ENCODE results near the gene GTPBP3. TPM values are rescaled to one million over a fixed set of nuclear protein-coding genes. Genes with fewer than 3 reads are reported as not detected.
"Not testable (repeated sequence)": the region's sequence is repeated elsewhere in the genome, so short reads cannot be mapped to it uniquely, and the experiment has no call there.

The GTPBP3 gene, protein sequence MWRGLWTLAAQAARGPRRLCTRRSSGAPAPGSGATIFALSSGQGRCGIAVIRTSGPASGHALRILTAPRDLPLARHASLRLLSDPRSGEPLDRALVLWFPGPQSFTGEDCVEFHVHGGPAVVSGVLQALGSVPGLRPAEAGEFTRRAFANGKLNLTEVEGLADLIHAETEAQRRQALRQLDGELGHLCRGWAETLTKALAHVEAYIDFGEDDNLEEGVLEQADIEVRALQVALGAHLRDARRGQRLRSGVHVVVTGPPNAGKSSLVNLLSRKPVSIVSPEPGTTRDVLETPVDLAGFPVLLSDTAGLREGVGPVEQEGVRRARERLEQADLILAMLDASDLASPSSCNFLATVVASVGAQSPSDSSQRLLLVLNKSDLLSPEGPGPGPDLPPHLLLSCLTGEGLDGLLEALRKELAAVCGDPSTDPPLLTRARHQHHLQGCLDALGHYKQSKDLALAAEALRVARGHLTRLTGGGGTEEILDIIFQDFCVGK
- total RNA-seq, result 100 to 1,000 TPM in 2 of 3 donors, 10 to 100 TPM in 1; 96.4 to 122 (median 106) TPM

DNA sequence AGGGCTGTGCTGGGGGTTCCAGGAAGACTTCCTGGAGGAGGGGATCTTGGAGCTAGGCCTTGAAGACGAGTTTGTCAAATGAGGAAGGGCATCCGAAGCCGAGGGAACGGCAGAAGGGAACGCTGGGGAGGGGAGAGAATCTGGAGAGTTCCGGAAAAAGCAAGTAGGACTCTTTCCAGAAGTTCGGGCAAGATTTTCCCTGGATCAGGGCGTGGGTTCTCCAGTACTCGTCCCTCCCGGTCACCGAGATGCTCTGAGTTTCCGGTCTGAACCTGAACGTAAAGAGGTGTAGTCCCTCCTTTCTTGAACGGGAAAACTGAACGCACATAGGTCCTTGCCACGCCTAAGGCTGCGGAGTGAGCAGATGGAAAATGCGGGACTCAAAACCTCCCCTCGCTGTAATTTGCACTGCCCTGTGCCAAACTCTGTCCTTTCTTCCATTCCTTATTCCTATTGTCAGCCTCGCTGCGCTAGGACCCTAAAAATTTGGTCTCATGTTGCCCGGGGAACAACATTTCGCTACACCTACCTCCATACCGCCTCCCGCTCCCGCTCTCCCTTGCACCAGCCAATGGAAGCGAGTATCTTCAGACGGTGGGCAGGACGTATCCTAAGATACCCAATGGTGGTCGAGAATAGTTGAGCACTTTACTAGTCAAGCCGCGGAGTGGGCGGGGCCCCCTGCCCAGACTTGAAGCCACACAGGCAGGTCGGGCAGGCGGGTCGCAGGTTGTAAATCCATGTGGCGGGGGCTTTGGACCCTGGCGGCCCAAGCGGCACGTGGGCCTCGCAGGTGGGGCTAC, at the start of gene GTPBP3:
Gene GTPBP3 (plus strand): TSS at position 682 of the 803 bp plus-strand sequence. CDS start 59 bp downstream, at position 741.
- no peaks in the 10 kb centered on the region for H3K36me3 Mint-ChIP-seq (ENCODE audit: insufficient read depth)
- no peaks in the 10 kb centered on the region for H3K27me3 Mint-ChIP-seq (ENCODE audit: low read depth)
- H3K9me3 Mint-ChIP-seq, result no peaks in the 10 kb centered on the region
- ATAC-seq (peak; percentile 87 to 88), DNase-seq (peak; percentile 95)
- peak within 1 kb of the TSS; percentile 85 for H3K4me3 Mint-ChIP-seq
- peaks cover 34% of the 10 kb centered on the region for H3K4me1 Mint-ChIP-seq (ENCODE audit: low read depth)

DNA sequence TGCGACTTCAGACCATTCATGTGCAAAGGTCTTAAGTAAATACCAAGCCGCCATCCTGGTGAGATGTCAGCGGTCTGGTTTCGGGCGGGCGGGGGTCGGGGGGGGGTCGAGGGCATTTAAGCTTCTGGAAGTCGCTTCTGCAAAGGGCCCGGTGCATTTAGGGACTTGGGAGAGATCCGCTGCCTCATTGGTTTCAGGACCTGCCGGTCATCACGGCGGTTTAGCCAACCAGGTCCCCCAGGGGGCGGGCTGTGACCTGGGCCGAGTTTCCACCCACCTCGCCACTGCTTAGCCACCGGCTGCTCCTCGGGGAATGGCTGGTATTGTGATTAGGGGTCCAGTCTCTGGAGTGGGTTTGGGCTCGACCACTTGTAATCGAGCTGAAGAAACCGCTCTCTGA, 47.9 kb upstream of the GTPBP3 start:
- Mint-ChIP-seq H3K36me3 (ENCODE audit: insufficient read depth) (no peaks in the 10 kb centered on the region), H3K4me1 (ENCODE audit: low read depth) (peaks cover 7% of the 10 kb centered on the region), H3K27me3 (ENCODE audit: low read depth) (peaks cover 13% of the 10 kb centered on the region), H3K9me3 (no peaks in the 10 kb centered on the region), H3K4me3 (no peak overlapping the region)
- no peak for ATAC-seq
- no peak for DNase-seq

DNA sequence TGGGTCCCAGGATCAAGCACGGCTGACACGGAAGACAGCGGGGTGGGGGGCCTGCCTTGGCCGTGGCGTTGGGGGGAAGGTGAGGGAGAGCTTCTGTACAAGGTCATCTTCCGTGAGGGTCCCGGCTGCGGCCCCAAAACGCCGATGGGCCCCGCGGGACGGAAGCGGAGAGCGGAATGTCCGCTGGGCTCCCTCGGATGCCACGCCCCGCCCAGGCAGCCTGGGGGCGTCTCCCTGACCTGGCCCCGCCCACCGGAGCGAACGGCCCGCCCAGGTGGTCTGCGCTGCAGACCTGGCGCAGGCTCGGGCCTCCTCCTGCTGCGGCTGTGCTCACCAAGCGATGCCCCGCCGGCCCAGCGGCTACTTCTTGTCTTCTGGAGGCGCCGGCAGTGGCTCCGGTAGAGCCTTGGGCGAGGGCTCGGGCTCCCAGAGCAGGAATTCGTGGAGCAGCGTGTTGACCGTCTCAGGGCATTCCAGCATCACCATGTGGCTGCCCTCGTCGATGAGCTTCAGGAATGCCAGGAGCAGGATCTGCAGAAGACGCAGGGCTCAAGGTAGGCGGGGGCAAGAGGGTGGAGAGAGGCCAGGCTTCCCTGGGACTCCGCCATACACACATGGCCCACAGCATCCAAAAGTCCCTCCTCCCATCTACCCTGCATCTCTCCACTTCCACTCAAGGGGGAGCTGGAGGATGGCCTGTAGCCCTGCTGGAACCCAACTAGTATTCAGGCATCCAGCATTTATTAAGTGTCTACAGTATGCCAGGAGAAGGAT, 44.9 kb upstream of the GTPBP3 start:
- Mint-ChIP-seq H3K4me3 (peak overlapping the region; percentile 85), H3K9me3 (no peaks in the 10 kb centered on the region), H3K27me3 (ENCODE audit: low read depth) (peaks cover 10% of the 10 kb centered on the region), H3K4me1 (ENCODE audit: low read depth) (peaks cover 7% of the 10 kb centered on the region), H3K36me3 (ENCODE audit: insufficient read depth) (no peaks in the 10 kb centered on the region)
- DNase-seq (peak; percentile 75), ATAC-seq (peak; percentile 96 to 98)

DNA sequence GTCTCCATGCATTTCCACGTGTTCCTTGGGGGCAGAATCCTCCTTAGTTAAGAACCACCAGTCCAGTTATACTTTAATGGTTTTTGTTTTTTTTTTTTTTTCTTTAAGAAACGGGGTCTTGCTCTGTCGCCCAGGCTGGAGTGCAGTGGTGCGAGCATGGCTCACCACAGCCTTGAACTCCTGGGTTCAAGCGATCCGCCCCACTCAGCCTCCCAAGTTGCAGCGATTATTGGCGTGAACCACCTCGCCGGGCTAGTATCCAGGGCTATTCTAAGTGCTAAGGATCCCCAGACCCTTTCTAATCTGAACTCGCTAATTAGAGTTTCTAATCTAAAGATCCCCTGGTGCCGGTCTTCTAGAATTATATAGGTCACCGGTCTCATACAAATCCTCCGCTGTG, 43.7 kb upstream of the GTPBP3 start:
- no peak overlapping the region for H3K4me3 Mint-ChIP-seq
- no peaks in the 10 kb centered on the region for H3K9me3 Mint-ChIP-seq
- peaks cover 5% of the 10 kb centered on the region for H3K27me3 Mint-ChIP-seq (ENCODE audit: low read depth)
- no peaks in the 10 kb centered on the region for H3K36me3 Mint-ChIP-seq (ENCODE audit: insufficient read depth)
- no peak for ATAC-seq
- peaks cover 7% of the 10 kb centered on the region for H3K4me1 Mint-ChIP-seq (ENCODE audit: low read depth)
- no peak for DNase-seq

DNA sequence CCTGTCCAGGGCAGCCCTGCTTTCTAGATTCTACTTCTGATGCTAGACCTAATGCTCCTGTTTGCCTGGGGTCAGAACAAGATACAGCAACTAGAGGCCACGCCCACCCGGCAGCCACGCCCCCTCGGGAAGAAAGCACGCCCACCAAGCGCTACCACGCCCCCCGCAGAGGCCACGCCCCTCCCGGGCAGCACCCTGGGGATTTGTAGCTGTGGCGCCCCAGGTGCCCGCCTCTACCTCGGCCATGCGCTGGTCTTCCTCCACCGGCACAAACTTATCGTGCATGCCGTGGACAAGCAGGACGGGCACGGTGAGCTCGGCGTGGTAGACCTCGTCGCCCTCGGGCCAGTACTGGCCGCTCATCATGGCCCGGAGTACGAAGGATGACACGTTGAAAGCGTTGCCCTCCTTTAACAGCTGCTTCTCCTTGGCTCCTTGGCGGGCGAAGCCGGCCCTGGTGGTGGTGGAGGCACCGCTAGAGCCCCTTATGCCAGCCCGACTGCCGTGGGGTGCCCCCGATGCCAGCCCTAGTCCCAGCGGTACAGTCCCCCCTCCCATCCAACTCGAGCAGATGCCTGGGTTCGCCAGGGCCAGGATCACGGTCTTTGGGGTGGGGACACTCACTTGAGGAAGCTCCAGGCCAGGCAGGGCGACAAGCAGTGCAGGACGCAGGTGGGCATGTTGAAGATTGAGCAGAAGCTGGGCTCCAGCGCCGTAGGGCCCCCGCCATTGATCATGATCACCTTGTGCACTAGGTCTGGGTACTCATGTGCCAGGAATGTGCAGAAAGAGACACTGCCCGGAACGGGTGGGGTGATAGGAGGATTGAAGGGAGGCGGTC, 43.1 kb upstream of the GTPBP3 start:
- H3K27me3 Mint-ChIP-seq (ENCODE audit: low read depth), result peaks cover 2% of the 10 kb centered on the region
- H3K36me3 Mint-ChIP-seq (ENCODE audit: insufficient read depth), result no peaks in the 10 kb centered on the region

DNA sequence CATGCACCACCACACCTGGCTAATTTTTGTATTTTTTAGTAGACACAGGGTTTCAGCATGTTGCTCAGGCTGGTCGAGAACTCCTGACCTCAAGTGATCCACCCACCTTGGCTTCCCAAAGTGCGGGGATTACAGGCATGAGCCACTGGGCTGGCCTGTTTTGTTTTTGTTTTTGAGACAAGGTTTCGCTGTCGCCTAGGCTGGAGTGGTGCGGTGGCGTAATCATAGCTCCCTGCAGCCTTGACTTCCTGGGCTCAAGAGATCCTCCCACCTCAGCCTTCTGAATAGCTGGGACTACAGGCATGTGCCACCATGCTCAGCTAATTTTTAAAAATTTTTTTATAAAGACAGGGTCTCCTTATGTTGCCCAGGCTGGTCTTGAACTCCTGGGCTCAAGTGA, 41.8 kb upstream of the GTPBP3 start:
- ATAC-seq; H3K4me3 Mint-ChIP-seq; H3K27me3 Mint-ChIP-seq (ENCODE audit: low read depth); DNase-seq; H3K4me1 Mint-ChIP-seq (ENCODE audit: low read depth); H3K36me3 Mint-ChIP-seq (ENCODE audit: insufficient read depth); H3K9me3 Mint-ChIP-seq: not testable (repeated sequence)

More for the DNA sequence above, 43.1 kb upstream of the GTPBP3 start:
- H3K9me3 Mint-ChIP-seq, result no peaks in the 10 kb centered on the region
- ATAC-seq (peak in 1 of 2 donors; percentile 27), DNase-seq (peak; percentile 40)
- peaks cover 7% of the 10 kb centered on the region for H3K4me1 Mint-ChIP-seq (ENCODE audit: low read depth)
- H3K4me3 Mint-ChIP-seq, result no peak overlapping the region

DNA sequence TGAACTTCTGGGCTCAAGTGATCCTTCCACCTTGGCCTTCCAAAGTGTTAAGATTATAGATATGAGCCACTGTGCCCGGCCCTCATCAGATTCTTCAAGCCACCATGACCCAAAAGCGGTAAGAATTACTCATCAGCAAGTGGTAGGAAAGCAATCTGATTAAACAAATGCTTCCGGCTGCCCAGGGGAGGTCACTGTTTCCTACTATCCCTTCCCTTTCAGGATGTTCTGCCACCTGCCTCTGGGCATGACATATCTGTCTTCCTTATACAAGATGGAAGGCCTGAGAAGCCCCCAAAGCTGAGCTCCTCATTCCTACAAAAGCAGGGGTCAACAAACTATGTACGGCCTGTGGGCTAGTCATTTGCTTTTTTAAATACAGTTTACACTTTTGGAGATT, 41.1 kb upstream of the GTPBP3 start:
- peaks cover 6% of the 10 kb centered on the region for H3K4me1 Mint-ChIP-seq (ENCODE audit: low read depth)
- no peak for ATAC-seq
- no peaks in the 10 kb centered on the region for H3K9me3 Mint-ChIP-seq
- H3K36me3 Mint-ChIP-seq (ENCODE audit: insufficient read depth), result no peaks in the 10 kb centered on the region
- H3K4me3 Mint-ChIP-seq, result no peak overlapping the region
- H3K27me3 Mint-ChIP-seq (ENCODE audit: low read depth), result no peaks in the 10 kb centered on the region
- no peak for DNase-seq

DNA sequence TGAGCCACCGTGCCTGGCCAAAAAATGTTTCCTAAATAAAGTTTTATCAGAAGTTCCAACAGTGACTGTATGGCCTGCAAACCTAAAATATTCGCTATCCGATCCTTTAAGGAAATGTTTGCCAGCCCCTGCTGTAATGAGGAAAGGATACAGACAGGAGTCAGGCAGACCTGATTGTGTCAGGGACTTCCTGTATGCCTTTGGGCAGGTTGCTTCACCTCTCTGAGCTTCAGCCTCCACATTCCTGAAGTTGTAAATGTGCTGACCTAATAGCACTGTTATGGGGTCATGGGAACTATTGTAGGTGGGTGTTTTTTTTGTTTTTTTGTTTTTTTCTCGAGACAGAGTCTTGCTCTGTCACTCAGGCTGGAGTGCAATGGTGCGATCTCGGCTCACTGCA, 40.4 kb upstream of the GTPBP3 start:
- no peak for ATAC-seq
- Mint-ChIP-seq H3K4me3 (no peak overlapping the region), H3K4me1 (ENCODE audit: low read depth) (peaks cover 5% of the 10 kb centered on the region), H3K36me3 (ENCODE audit: insufficient read depth) (no peaks in the 10 kb centered on the region), H3K27me3 (ENCODE audit: low read depth) (no peaks in the 10 kb centered on the region), H3K9me3 (no peaks in the 10 kb centered on the region)
- no peak for DNase-seq

DNA sequence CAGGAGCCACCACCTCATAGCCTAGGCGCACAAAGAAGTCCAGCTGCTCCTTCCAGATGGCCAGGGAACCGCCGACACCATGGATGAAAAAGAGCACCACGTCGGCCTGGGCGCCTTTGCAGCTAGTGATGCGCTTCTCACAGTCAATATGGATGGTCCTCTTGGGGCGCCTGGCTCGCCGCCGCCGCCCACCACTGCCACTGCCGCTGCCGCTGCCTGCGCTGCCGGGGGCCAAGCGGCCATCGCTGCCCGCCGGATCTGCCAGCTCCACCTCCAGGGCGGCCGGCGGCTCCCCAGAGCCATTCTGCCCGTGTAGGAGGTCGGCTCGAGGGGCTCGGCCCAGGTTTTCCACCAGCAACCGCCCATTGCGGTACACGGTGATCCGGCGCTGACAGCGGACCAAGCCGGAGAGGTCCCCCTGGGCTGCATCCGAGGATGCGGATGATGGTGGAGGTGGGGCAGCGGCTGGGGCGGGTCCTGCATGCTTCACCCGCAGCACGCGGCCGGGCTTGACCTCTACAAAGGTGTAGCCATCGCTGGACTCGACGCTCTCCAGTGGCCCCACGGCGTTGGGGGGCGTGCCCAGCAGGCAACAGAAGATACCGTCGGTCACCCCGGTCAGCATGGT, 36.2 kb upstream of the GTPBP3 start:
- no peaks in the 10 kb centered on the region for H3K9me3 Mint-ChIP-seq
- ATAC-seq (no peak), DNase-seq (no peak)
- H3K4me1 Mint-ChIP-seq (ENCODE audit: low read depth), result peaks cover 19% of the 10 kb centered on the region
- H3K36me3 Mint-ChIP-seq (ENCODE audit: insufficient read depth), result no peaks in the 10 kb centered on the region
- H3K4me3 Mint-ChIP-seq, result no peak overlapping the region
- H3K27me3 Mint-ChIP-seq (ENCODE audit: low read depth), result no peaks in the 10 kb centered on the region

DNA sequence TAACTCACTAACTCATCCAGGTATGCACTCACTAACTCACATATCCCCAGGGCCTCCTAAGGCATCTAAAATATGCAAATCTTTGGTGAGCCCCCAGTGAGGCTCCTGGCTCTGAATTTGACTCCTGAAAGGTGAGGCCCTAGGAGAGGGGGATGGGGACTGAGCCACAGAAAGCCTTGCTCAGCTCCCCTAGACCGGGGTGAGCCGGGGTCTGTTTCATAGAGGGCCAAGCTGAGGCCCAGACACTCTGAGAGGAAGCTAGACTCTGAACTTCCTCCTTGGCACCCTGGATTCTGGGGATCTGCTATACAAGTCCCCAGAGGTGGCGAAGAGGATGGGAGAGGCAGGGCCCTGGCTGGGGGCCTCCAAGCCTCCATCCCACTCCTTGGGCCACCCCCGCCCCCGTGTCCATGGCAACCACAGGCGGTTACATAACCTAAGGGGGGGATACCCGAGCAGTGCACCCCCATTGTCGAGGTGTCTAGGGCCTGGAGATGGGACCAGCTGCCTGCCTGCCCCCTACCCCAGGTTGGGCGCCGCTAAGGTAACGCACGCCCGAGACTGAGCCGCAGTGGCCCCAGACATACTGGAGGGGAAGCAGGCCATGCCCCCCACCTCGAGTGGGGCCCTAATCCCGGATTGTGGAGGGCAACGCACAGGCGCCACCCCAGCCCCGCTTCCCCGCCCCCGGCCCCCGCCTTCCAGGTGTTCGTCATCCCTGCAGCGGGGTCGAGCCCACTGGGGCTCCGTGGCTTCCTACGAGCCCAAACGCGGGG, 34.8 kb upstream of the GTPBP3 start:
- DNase-seq (no peak), ATAC-seq (peak; percentile 9)
- H3K27me3 Mint-ChIP-seq (ENCODE audit: low read depth), result no peaks in the 10 kb centered on the region
- peak overlapping the region; percentile 66 for H3K4me3 Mint-ChIP-seq
- no peaks in the 10 kb centered on the region for H3K9me3 Mint-ChIP-seq
- H3K4me1 Mint-ChIP-seq (ENCODE audit: low read depth), result peaks cover 23% of the 10 kb centered on the region
- no peaks in the 10 kb centered on the region for H3K36me3 Mint-ChIP-seq (ENCODE audit: insufficient read depth)

DNA sequence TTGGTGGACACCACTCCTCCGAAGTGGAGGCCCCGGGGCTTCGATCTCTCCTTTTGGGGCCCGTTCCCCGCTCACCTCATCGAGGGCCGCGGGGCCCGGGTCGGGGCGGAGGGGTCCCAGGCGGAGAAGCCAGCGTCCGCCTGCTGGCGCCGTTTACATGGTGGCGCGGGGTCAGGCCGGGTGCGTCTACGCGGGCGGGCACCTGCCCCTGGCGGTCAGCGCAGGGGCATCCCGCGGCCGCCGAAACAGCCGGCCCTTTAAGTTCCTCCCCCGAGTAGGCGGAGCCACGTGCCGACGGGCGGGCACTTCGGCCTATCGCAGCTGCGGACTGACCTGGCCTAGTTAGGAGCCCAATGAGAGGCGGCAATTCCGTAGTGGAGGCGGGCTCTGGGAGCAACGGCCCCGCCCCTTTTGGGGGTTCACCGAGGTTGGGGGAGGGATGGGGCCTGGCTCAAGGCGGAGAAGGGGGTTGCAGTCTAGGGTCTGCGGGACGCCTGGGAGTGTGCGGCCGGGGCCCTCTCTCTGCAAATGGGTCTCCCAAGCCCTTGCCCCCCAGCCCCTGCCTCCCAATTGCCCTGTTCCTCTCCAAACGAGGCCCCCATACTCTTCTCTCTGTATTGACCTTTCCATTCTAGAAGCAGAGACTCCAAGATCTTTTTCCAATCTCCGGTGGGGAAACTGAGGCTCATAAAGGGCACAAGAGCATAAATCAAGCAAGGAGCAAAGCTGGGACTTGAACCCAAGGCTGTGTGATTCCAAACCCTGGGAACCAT, 34.0 kb upstream of the GTPBP3 start, which contains the start of gene ABHD8:
Gene ABHD8 (minus strand): TSS at position 259 of the 773 bp plus-strand sequence. CDS start 1,809 bp downstream, outside the sequence.
- peaks cover 28% of the 10 kb centered on the region for H3K4me1 Mint-ChIP-seq (ENCODE audit: low read depth)

DNA sequence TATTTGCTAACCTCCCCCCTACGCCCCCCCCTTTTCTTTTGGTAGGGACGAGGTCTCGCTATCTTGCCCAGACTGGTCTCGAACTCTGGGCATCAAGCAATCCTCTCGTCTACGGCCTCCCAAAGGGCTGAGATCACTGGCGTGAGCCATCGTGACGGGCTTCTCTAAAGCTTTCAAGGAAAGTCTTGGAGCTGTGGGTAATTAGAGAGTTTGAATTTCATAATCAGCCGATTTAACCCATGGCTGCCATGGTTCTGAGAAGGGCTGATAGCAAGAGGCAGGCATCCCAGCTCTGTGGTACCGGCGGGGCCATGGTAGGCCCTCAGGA, 33.4 kb upstream of the GTPBP3 start:
- no peaks in the 10 kb centered on the region for H3K27me3 Mint-ChIP-seq (ENCODE audit: low read depth)
- DNase-seq (no peak), ATAC-seq (no peak)
- H3K4me3 Mint-ChIP-seq, result peak overlapping the region; percentile 66
- peaks cover 29% of the 10 kb centered on the region for H3K4me1 Mint-ChIP-seq (ENCODE audit: low read depth)
- no peaks in the 10 kb centered on the region for H3K36me3 Mint-ChIP-seq (ENCODE audit: insufficient read depth)
- H3K9me3 Mint-ChIP-seq, result no peaks in the 10 kb centered on the region

More for the DNA sequence above, 34.0 kb upstream of the GTPBP3 start, which contains the start of gene ABHD8:
- ATAC-seq, result peak; percentile 79 to 82
- Mint-ChIP-seq H3K27me3 (ENCODE audit: low read depth) (no peaks in the 10 kb centered on the region), H3K36me3 (ENCODE audit: insufficient read depth) (no peaks in the 10 kb centered on the region), H3K4me3 (peak within 1 kb of the TSS; percentile 66), H3K9me3 (no peaks in the 10 kb centered on the region)
- DNase-seq, result peak; percentile 90
